ENCODE measurements around the gene CACNA1C. TPM values are rescaled to one million over a fixed set of nuclear protein-coding genes. Genes with fewer than 3 reads are reported as not detected.

Gene CACNA1C
- total and polyA plus RNA-seq, 2 of the 4 experiments (the other 2 are of a cell fraction): 1.6 to 2.6 TPM

DNA sequence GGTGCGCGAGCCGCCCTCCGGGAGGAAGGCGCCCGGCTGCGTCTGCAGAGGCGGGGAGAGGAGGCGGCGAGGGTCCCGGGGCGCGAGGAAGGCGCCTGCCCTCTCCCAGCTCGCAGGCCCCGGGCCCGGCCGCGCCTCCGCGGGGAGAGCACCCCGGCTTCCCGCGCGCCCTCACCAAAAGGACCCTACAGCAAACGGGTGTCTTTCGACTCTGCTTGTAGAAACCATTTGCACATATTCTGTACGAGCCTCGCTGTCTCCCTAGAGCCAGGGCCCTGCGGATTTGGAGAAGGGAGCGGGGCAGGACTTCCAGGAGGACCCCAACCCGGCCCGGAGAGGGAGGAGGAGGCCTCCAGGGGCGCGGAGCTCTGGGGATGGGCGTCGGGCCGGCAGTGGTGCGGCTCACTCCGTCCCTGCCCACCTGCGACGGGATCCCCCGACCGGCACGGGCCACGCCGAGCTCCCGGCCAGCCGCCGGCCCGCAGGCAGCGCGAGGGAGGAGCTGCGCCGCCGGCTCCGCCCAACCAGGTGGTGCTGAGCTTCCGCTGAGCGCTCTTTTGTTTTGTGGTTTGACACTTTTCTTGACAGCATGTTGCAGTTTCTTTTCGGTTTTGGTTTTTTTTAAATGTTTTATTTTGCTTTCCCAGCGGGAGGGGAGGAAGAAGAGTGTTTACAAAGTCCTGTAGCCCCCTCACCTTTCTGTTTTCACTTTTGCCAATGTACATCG, 638.7 kb downstream of the CACNA1C start:
- Histone ChIP-seq H3K4me1 (ENCODE audit: control insufficient read depth, insufficient read depth, low read length) (no peaks in the 10 kb centered on the region), H3K14ac (replicated peaks; ENCODE audit: low read depth, low read length) (no peak overlapping the region), H2AFZ (replicated peaks; ENCODE audit: low read length, poor library complexity) (peak overlapping the region; percentile 76), H2BK20ac (ENCODE audit: low read depth, low read length) (no peak overlapping the region), H3K9me1 (ENCODE audit: insufficient read depth, low read length) (peaks cover 3% of the 10 kb centered on the region; the same call in 1 of the 2 replicates), H2BK15ac (ENCODE audit: low read depth, low read length) (no peak overlapping the region), H4K5ac (ENCODE audit: low read depth, low read length) (no peak overlapping the region), H3K9me3 (ENCODE audit: control insufficient read depth, insufficient read depth, low read length) (no peaks in the 10 kb centered on the region), H3K18ac (ENCODE audit: low read depth, low read length) (no peak overlapping the region), H3K36me3 (ENCODE audit: control insufficient read depth, insufficient read depth, low read length) (peaks cover 14% of the 10 kb centered on the region), H3K79me1 (ENCODE audit: low read depth in 1 of 2, low read length in 2 of 2) (no peaks in the 10 kb centered on the region), H2AK9ac (replicated peaks; ENCODE audit: low read depth, low read length, poor library complexity) (no peak overlapping the region), H3K23ac (ENCODE audit: low read depth, low read length) (no peak overlapping the region), H3K4ac (ENCODE audit: low read depth, low read length) (no peak overlapping the region), H2BK120ac (ENCODE audit: low read depth, low read length) (no peak overlapping the region), H3K4me2 (ENCODE audit: low read depth, low read length) (no peak overlapping the region; the same call in 1 of the 2 replicates), H3K4me3 (ENCODE audit: insufficient read depth, low read depth, low read length) (no peak overlapping the region), H3K56ac (ENCODE audit: extremely low read depth, insufficient read depth, low read length) (no peak overlapping the region), H2AK5ac (ENCODE audit: low read depth, low read length) (no peak overlapping the region), H3K27me3 (ENCODE audit: control insufficient read depth, insufficient read depth, low read length) (peaks cover 8% of the 10 kb centered on the region), H4K20me1 (ENCODE audit: insufficient read depth, low read length) (no peaks in the 10 kb centered on the region), H4K91ac (ENCODE audit: insufficient read depth, low read depth, low read length) (no peak overlapping the region), H3K27ac (ENCODE audit: insufficient read depth, low read length) (no peak overlapping the region), H4K8ac (ENCODE audit: low read depth in 2 of 2, low read length in 2 of 2) (no peak overlapping the region), H2BK5ac (ENCODE audit: low read depth, low read length, poor library complexity, severe bottlenecking) (no peak overlapping the region), H3K9ac (ENCODE audit: low read depth, low read length) (no peak overlapping the region)
- in situ Hi-C loops (cut with MboI; ENCODE audit: low sequenced_read_pairs) (no loop called here), intact Hi-C loops (cut with micrococcal nuclease) (no loop called here), dilution Hi-C loops (cut with HindIII; ENCODE audit: low sequenced_read_pairs, unreplicated experiment) (no loop called here)
- no peak for DNase-seq
- no peak for ATAC-seq (ENCODE audit: low read depth)
- ChIA-PET CTCF (no interaction called here), POLR2A (ENCODE audit: unreplicated experiment) (no interaction called here)
- BruUV-seq (replicated peaks): no TSS peak
- 24% methylated on average over 34 of the region's 62 CpGs; no CpG with 5 or more reads in 1 of the 2 experiments for WGBS, 2 experiments (ENCODE audit: extremely low coverage in 2 of 2, insufficient read length in 1 of 2)
- no peak for TF ChIP-seq MXI1 (IDR thresholded peaks at IDR 0.05; ENCODE audit: borderline replicate concordance, low read depth, low read length)
- no peak for TF ChIP-seq CEBPB (IDR thresholded peaks at IDR 0.05; ENCODE audit: low read depth, low read length)
- TF ChIP-seq BHLHE40 (IDR thresholded peaks at IDR 0.05; ENCODE audit: low read depth, low read length): no peak
- TF ChIP-seq, protein P1, sequence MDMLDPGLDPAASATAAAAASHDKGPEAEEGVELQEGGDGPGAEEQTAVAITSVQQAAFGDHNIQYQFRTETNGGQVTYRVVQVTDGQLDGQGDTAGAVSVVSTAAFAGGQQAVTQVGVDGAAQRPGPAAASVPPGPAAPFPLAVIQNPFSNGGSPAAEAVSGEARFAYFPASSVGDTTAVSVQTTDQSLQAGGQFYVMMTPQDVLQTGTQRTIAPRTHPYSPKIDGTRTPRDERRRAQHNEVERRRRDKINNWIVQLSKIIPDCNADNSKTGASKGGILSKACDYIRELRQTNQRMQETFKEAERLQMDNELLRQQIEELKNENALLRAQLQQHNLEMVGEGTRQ (IDR thresholded peaks at IDR 0.05; ENCODE audit: low read depth, low read length): no peak
- no peak for TF ChIP-seq CHD1 (IDR thresholded peaks at IDR 0.05; ENCODE audit: low read depth, low read length)
- no peak for TF ChIP-seq RCOR1 (IDR thresholded peaks at IDR 0.05; ENCODE audit: insufficient replicate concordance, low read length)
- TF ChIP-seq, protein P2, sequence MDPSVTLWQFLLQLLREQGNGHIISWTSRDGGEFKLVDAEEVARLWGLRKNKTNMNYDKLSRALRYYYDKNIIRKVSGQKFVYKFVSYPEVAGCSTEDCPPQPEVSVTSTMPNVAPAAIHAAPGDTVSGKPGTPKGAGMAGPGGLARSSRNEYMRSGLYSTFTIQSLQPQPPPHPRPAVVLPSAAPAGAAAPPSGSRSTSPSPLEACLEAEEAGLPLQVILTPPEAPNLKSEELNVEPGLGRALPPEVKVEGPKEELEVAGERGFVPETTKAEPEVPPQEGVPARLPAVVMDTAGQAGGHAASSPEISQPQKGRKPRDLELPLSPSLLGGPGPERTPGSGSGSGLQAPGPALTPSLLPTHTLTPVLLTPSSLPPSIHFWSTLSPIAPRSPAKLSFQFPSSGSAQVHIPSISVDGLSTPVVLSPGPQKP (IDR thresholded peaks at IDR 0.05; ENCODE audit: borderline replicate concordance, low read depth, low read length): no peak
- no peak for TF ChIP-seq RFX5 (IDR thresholded peaks at IDR 0.05; ENCODE audit: low read depth, low read length)
- no peak for TF ChIP-seq POLR2A (IDR thresholded peaks at IDR 0.05; ENCODE audit: low read depth, low read length)
- TF ChIP-seq MAFK (IDR thresholded peaks at IDR 0.05; ENCODE audit: low read depth, low read length): no peak
- no peak for TF ChIP-seq SMC3 (IDR thresholded peaks at IDR 0.05; ENCODE audit: low read depth, low read length)
- TF ChIP-seq RAD21 (IDR thresholded peaks at IDR 0.05; ENCODE audit: low read length): no peak

Data from IMR-90 (cell line).